ENCODE results near the gene PDZD8. TPM values are rescaled to one million over a fixed set of nuclear protein-coding genes. Genes with fewer than 3 reads are reported as not detected.
A peak's percentile ranks its signal among the peaks of the same experiment; 100 is the strongest.

Gene PDZD8
- total RNA-seq, 6 experiments from 2014 or later, result 33.5 to 59.7 (median 46.4) TPM

- peak overlapping the region in 2 of 3 donors; percentile 50 to 93 for H3K27ac ChIP-seq
- 37% methylated on average over 5 of the region's 5 CpGs for WGBS (ENCODE audit: insufficient coverage, low coverage, low lambda C conversion rate, missing lambda C conversion rate)
- H3K4me3 ChIP-seq, result no peak overlapping the region
- intact Hi-C loops (cut with DNase I), result no loop called here
- TF ChIP-seq POLR2A (IDR thresholded peaks at IDR 0.05), result no peak
- TF ChIP-seq CTCF (IDR thresholded peaks at IDR 0.05), result no peak
- H3K27me3 ChIP-seq, result no peaks in the 10 kb centered on the region
- no peaks in the 10 kb centered on the region for H3K9me3 ChIP-seq
- H3K4me1 ChIP-seq, result peaks cover 0 to 64% (median 15%) of the 10 kb centered on the region in 4 donors
- ATAC-seq (no peak), DNase-seq (no peak)
- no peaks in the 10 kb centered on the region for H3K36me3 ChIP-seq
These were observed 5.0 kb downstream of the PDZD8 start for GRCh38 chr10:117370205-117370604.

GRCh38 chr10:117367718-117368117 lies 7.5 kb downstream of the PDZD8 start:
- H3K4me1 ChIP-seq, result peaks cover 0 to 85% (median 17%) of the 10 kb centered on the region in 4 donors
- H3K9me3 ChIP-seq, result no peaks in the 10 kb centered on the region
- no peak overlapping the region for H3K4me3 ChIP-seq
- no peak for TF ChIP-seq POLR2A (IDR thresholded peaks at IDR 0.05)
- TF ChIP-seq CTCF (IDR thresholded peaks at IDR 0.05), result no peak
- no peaks in the 10 kb centered on the region for H3K36me3 ChIP-seq
- no peaks in the 10 kb centered on the region for H3K27me3 ChIP-seq
- DNase-seq (no peak), ATAC-seq (peak; percentile 39 to 75 (median 65))
- intact Hi-C loops (cut with DNase I), result no loop called here
- peak overlapping the region; percentile 4 to 56 (median 48) for H3K27ac ChIP-seq
- 24% methylated on average over 5 of the region's 5 CpGs for WGBS (ENCODE audit: insufficient coverage, low coverage, low lambda C conversion rate, missing lambda C conversion rate)

- TF ChIP-seq POLR2A (IDR thresholded peaks at IDR 0.05) (no peak), CTCF (IDR thresholded peaks at IDR 0.05) (no peak)
- peak in 1 of 4 donors; percentile 10 for ATAC-seq
- 51% methylated on average over 4 of the region's 4 CpGs for WGBS (ENCODE audit: insufficient coverage, low coverage, low lambda C conversion rate, missing lambda C conversion rate)
- Histone ChIP-seq H3K4me1 (peaks cover 0 to 88% (median 21%) of the 10 kb centered on the region in 4 donors), H3K36me3 (no peaks in the 10 kb centered on the region), H3K27me3 (no peaks in the 10 kb centered on the region), H3K9me3 (no peaks in the 10 kb centered on the region), H3K4me3 (no peak overlapping the region), H3K27ac (peak overlapping the region; percentile 4 to 56 (median 48))
- DNase-seq, result no peak
- intact Hi-C loops (cut with DNase I), result no loop called here
These were observed 8.5 kb downstream of the PDZD8 start for GRCh38 chr10:117366741-117367140.

- intact Hi-C loops (cut with DNase I), result no loop called here
- Histone ChIP-seq H3K9me3 (no peaks in the 10 kb centered on the region), H3K27ac (peak overlapping the region; percentile 58 to 66 (median 59)), H3K36me3 (no peaks in the 10 kb centered on the region), H3K4me3 (peak overlapping the region in 1 of 3 donors; percentile 2), H3K27me3 (no peaks in the 10 kb centered on the region), H3K4me1 (peaks cover 0 to 80% (median 20%) of the 10 kb centered on the region in 4 donors)
- DNase-seq (no peak), ATAC-seq (peak in 3 of 4 donors; percentile 7 to 44 (median 32))
- TF ChIP-seq POLR2A (IDR thresholded peaks at IDR 0.05) (no peak), CTCF (IDR thresholded peaks at IDR 0.05) (no peak)
- WGBS (ENCODE audit: insufficient coverage, low coverage, low lambda C conversion rate, missing lambda C conversion rate), result 7% methylated on average over 2 of the region's 2 CpGs
These were observed 9.6 kb downstream of the PDZD8 start for GRCh38 chr10:117365612-117366011.

Measured in right lobe of liver (tissue), 6 donors.